Upper lobe of left lung (tissue), 4 donors: Measurements from ENCODE around the gene SMIM44.

Experiments used
- CTCF ChIP-seq, 6 experiments: fragments of 450-650 bp in 4 of 6; fragments of 200-600 bp in 2 of 6; sonication (generic) in 2 of 6; IDR thresholded peaks; one replicate each; pipeline ENCODE4 v1.5.1; 2016 to 2019; ENCODE audit warnings: antibody characterized with exemption in 6 of 6
- EP300 ChIP-seq, 4 donors: sonication (generic); formaldehyde crosslinking; IDR thresholded peaks; one replicate each; pipeline ENCODE4 v1.5.1; 2017; ENCODE audit warnings: antibody characterized with exemption in 4 of 4, control low read depth in 2 of 4

GRCh38 chr19:3444695-3445234 is 38.5 kb downstream of the SMIM44 start:
- TF ChIP-seq EP300 (IDR thresholded peaks at IDR 0.05), result peak in 1 of 4 donors; percentile 45
- TF ChIP-seq CTCF (IDR thresholded peaks at IDR 0.05), result no peak
